OCI-LY1 (cell line): ENCODE measurements around the gene TK1.

ENCODE experiments used
- CTCF ChIP-seq: fragments of 200-600 bp; sonication (generic), shearing (Covaris generic); IDR thresholded peaks from 2 replicates; pipeline ENCODE4 v1.5.1; 2017; ENCODE audit warnings: mild to moderate bottlenecking, antibody characterized with exemption, low read length, moderate library complexity, mixed read lengths
- EZH2 ChIP-seq: fragments of 200-600 bp; sonication (generic), shearing (Covaris generic); IDR thresholded peaks from 2 replicates; pipeline ENCODE4 v1.8.0; 2017; ENCODE audit warnings: borderline replicate concordance, mixed run types, mild to moderate bottlenecking, antibody characterized with exemption, low read length, moderate library complexity, mixed read lengths

DNA sequence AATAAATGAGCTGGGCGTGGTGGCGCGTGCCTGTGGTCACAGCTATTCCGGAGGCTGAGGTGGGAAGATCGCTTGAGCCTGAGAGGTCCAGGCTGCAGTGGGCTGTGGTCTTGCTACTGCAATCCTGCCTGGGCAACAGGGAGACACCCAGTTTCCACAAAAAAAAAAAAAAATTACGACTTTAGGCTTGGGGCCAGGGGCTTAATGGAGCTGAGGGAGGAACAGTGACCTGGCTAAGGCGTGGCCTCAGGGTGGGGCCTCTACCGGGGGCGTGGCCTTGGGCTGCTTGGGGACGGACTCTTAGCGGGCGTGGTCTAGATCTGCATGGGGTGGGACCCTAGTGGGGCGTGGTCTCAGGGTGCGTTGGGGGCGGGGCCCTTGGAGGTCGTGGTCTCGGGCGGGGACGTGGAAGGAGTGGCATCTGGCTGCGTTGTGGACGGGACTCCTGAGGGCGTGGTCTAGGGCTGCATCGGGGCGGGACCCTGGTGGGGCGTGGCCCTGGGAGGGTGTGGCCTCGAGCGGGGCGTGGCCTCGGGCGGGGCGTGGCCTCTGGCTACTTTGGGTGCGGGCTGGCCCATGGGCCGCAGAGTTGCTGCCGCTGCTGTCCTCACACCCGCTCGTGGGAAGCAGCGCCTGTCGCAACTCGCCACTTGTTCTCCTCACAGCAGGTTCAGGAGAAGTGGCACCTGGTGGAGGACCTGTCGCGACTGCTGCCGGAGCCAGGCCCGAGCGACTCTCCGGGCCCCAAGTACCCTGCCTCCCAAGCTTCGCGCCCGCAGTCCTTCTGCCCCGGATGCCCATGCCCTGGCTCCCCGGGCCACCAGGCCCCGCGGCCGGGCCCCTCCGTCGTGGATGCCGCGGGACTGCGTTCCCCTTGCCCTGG, 46.4 kb downstream of the TK1 start:
- TF ChIP-seq CTCF (no peak), EZH2 (no peak)
